Prostate gland (tissue), 2 donors: Measurements from ENCODE around the gene ATP9B.

Experiments
- CTCF ChIP-seq, 4 experiments: fragments of 200-600 bp in 2 of 4; fragments of 450-650 bp in 2 of 4; sonication (generic) in 2 of 4; IDR thresholded peaks; 1 replicate in 3 of 4; 2 replicates in 1 of 4; pipeline ENCODE4 v1.5.1; 2016 to 2019; ENCODE audit warnings: antibody characterized with exemption in 4 of 4, mild to moderate bottlenecking in 2 of 4, moderate library complexity in 2 of 4
- POLR2A ChIP-seq: fragments of 450-650 bp; IDR thresholded peaks from one replicate; pipeline ENCODE4 v1.6.1; 2016; ENCODE audit warnings: antibody characterized with exemption, mild to moderate bottlenecking

GRCh38 chr18:79368681-79369080, 299.5 kb downstream of the ATP9B start:
- TF ChIP-seq CTCF (IDR thresholded peaks at IDR 0.05) (no peak), POLR2A (no peak)
